PFSK-1 (cell line): ENCODE measurements around the gene TMEM82.

Experiments
- FOXP2 ChIP-seq: optimal IDR thresholded peaks from 2 replicates; pipeline ENCODE3; 2011; ENCODE audit warnings: borderline replicate concordance, control low read depth, inconsistent platforms; ENCODE audit not compliant: insufficient read depth; ENCODE audit errors: extremely low read length, extremely low read depth
- POLR2AphosphoS5 ChIP-seq: IDR thresholded peaks from 2 replicates; pipeline ENCODE4 v1.6.1; 2012; ENCODE audit warnings: low read depth, mild to moderate bottlenecking, control low read depth, low read length, moderate library complexity
- SIN3A ChIP-seq: IDR thresholded peaks from 2 replicates; pipeline ENCODE4 v1.6.1; 2012; ENCODE audit warnings: mild to moderate bottlenecking, low read length, moderate library complexity, borderline replicate concordance; ENCODE audit not compliant: insufficient read depth
- TAF1 ChIP-seq: IDR thresholded peaks from 2 replicates; pipeline ENCODE4 v1.6.1; 2012; ENCODE audit warnings: low read length, control low read depth, borderline replicate concordance; ENCODE audit not compliant: insufficient read depth
- TF ChIP-seq, protein P1 (sequence below), 2 experiments: IDR thresholded peaks; 2 replicates each; pipeline versions ENCODE4 v1.6.1 to v1.8.0; 2011 to 2012; ENCODE audit warnings: low read depth in 2 of 2, low read length in 2 of 2, control low read depth in 1 of 2, inconsistent platforms in 1 of 2, mild to moderate bottlenecking in 1 of 2, moderate library complexity in 1 of 2; ENCODE audit not compliant: insufficient read depth in 1 of 2

TMEM82 gene

DNA sequence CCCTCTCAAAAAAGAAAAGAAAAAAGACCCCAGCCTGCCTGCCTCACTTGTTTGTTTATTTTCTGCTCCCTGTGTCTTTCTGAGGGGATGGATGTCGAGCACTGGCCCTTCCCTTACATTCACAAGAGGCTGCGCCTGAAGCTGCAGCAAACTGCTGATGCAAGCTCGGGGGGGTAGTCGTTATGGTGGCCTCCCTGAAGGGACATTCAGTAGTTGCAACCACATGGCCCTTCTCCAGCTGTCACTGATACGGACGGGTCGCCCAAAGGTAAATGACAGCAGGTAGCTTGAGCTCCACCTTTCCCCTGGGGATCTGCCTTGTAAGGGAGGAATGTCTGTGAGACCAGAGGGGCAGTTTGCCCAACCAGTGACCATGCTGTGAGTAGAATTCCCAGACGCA, 40.5 kb upstream of the TMEM82 start:
- no peak for TF ChIP-seq SIN3A
- no peak for TF ChIP-seq FOXP2
- TF ChIP-seq, protein P1, sequence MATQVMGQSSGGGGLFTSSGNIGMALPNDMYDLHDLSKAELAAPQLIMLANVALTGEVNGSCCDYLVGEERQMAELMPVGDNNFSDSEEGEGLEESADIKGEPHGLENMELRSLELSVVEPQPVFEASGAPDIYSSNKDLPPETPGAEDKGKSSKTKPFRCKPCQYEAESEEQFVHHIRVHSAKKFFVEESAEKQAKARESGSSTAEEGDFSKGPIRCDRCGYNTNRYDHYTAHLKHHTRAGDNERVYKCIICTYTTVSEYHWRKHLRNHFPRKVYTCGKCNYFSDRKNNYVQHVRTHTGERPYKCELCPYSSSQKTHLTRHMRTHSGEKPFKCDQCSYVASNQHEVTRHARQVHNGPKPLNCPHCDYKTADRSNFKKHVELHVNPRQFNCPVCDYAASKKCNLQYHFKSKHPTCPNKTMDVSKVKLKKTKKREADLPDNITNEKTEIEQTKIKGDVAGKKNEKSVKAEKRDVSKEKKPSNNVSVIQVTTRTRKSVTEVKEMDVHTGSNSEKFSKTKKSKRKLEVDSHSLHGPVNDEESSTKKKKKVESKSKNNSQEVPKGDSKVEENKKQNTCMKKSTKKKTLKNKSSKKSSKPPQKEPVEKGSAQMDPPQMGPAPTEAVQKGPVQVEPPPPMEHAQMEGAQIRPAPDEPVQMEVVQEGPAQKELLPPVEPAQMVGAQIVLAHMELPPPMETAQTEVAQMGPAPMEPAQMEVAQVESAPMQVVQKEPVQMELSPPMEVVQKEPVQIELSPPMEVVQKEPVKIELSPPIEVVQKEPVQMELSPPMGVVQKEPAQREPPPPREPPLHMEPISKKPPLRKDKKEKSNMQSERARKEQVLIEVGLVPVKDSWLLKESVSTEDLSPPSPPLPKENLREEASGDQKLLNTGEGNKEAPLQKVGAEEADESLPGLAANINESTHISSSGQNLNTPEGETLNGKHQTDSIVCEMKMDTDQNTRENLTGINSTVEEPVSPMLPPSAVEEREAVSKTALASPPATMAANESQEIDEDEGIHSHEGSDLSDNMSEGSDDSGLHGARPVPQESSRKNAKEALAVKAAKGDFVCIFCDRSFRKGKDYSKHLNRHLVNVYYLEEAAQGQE (IDR thresholded peaks at IDR 0.05; ENCODE audit: insufficient read depth in 1 of 2, low read depth in 2 of 2, low read length in 2 of 2) = no peak
- TF ChIP-seq POLR2AphosphoS5 = no peak

DNA sequence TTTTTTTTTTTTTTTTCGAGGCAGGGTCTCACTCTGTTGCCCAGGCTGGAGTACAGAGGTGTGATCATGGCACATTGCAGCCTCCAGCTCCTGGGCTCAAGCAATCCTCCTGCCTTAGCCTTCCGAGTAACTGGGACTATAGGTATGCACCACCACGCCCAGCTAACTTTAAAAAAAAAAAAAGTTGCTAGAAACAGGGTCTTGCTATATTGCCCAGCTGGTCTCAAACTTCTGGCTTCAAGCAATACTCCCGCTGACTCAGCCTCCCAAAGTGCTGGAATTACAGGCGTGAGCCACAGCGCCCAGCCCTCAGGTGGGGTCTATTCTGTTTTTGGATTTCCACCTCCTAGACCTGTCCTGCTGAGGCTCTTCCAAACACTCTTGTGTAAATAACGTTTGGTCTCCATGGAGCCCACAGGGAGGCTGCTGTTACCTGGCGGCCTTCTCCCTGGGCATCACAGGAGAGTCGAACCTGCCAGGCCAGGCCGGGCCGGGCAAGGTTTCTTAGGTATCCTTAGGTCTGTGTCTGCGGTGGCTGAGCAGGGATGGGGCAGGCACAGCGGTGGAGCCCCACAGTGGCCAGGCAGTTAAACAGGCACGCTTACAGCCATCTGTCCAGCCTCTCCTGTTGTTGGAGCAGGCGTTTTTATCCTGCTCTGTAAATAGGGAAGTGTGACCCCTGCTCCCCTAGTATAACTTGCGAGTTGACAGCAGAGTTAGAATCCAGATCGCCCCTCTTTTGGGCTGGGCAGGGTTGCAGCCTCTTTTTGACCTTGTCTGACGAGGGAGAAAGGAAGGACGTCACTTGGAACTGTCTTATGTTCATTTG, 39.4 kb upstream of the TMEM82 start:
- no peak for TF ChIP-seq POLR2AphosphoS5
- TF ChIP-seq, protein P1 (IDR thresholded peaks at IDR 0.05; ENCODE audit: insufficient read depth in 1 of 2, low read depth in 2 of 2, low read length in 2 of 2) = no peak
- no peak for TF ChIP-seq FOXP2
- no peak for TF ChIP-seq TAF1
- TF ChIP-seq SIN3A = no peak

DNA sequence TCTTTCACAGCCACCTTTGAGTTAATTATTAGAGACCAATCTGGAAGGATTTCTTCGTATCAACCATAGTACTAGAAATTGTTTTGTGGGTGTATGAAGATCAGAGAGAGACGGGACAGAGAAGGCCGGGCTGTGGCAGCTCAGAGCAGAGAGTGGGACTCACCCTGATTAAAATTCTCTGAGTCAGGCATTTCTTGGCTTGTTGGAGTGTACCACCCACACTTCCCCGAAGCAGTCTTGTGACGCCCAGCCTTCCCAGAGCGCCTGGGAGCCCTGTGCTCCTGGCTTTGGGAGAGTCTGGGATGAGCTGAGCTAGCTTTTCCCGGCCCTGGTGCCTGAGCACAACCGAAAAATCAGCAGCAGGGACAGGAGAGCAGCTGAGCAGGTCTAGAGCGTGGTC, 38.7 kb upstream of the TMEM82 start:
- no peak for TF ChIP-seq POLR2AphosphoS5
- TF ChIP-seq TAF1 = no peak
- TF ChIP-seq FOXP2 = no peak
- no peak for TF ChIP-seq SIN3A
- TF ChIP-seq, protein P1 (IDR thresholded peaks at IDR 0.05; ENCODE audit: insufficient read depth in 1 of 2, low read depth in 2 of 2, low read length in 2 of 2) = no peak

DNA sequence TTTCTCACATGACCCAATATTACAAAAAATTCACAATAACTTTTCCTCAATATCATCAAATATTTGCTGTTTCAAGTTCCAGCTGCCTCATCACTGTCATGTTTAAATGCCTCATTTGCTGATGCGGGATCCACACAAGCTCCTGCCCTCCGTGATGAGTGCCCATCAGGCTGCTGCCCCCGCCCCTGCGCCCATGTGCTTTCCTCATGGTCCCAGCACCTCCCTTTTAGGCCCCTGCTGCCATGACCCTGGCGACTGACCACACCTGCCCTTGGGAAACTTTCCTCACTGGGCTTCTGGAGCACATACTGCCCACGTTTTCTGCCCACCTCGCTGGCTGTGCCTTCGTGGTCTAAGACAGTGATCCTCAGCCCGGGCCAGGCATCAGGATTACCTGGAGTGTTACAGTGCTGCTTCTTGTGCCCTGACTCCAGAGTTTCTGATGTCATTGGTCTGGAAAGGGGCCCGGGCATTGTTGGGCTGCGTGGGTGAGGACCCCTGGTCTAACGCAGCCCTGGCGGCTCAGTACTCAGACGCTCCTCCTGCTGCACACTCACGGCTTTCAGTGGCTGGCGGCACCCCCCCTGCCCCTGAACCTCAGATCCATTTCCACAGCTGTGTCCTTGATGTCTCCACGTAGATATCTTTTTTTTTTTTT, 37.6 kb upstream of the TMEM82 start:
- TF ChIP-seq FOXP2 (no peak), SIN3A (no peak), POLR2AphosphoS5 (no peak), TAF1 (no peak)
- TF ChIP-seq, protein P1 (IDR thresholded peaks at IDR 0.05; ENCODE audit: insufficient read depth in 1 of 2, low read depth in 2 of 2, low read length in 2 of 2) = no peak
